GM12874 (cell line): ENCODE results near the gene ISOC1.

Experiments
- TF ChIP-seq, protein P1 (sequence below): IDR thresholded peaks from 2 replicates; pipeline ENCODE4 v1.5.1; 2011; ENCODE audit warnings: low read depth, mild to moderate bottlenecking, control low read depth, low read length, moderate library complexity; ENCODE audit not compliant: insufficient read depth

Gene ISOC1

GRCh38 chr5:129094087-129094923 lies at the start of gene ISOC1:
Gene ISOC1 (plus strand): TSS chr5:129094749. CDS start chr5:129094767, 18 bp downstream.
- TF ChIP-seq, protein P1, sequence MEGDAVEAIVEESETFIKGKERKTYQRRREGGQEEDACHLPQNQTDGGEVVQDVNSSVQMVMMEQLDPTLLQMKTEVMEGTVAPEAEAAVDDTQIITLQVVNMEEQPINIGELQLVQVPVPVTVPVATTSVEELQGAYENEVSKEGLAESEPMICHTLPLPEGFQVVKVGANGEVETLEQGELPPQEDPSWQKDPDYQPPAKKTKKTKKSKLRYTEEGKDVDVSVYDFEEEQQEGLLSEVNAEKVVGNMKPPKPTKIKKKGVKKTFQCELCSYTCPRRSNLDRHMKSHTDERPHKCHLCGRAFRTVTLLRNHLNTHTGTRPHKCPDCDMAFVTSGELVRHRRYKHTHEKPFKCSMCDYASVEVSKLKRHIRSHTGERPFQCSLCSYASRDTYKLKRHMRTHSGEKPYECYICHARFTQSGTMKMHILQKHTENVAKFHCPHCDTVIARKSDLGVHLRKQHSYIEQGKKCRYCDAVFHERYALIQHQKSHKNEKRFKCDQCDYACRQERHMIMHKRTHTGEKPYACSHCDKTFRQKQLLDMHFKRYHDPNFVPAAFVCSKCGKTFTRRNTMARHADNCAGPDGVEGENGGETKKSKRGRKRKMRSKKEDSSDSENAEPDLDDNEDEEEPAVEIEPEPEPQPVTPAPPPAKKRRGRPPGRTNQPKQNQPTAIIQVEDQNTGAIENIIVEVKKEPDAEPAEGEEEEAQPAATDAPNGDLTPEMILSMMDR: no peak

DNA sequence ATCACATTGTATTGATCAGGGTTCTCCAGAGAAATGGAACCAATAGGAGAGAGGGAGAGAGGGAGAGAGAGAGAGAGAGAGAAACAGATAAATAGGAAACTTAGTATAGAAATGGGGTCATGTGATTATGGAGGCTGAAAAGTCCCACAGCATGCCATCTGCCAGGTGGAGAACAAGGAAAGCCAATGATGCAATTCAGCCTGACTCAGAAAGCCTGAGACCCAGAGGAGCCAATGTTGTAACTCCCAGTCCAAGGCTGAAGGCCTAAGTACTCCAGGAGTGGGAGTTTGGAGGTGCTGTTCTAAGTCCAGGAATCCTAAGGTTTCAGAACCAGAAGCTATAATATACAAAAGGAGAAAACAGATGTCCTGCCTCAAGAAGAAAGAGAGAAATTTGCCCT lies 48.4 kb upstream of the ISOC1 start:
- TF ChIP-seq, protein P1: no peak

DNA sequence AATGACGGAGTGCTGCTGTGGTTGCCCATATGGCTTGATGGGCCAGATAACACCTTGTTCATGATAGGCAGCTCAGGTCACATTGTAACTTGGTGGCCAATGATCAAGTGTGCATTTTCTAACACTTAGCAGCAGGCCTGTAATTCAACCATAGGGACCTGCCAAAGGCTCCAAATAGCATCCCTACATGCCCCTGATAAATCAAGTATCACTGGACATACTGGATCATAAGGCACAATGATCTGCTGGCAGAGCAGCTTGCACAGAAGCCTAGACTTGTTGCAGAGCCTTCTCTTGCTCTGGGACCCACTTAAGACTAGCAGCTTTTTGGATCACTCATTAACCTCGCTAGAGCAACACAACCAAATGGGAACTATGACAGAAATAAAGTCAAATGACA lies 46.0 kb upstream of the ISOC1 start:
- TF ChIP-seq, protein P1: no peak

GRCh38 chr5:129049126-129049799 lies 45.3 kb upstream of the ISOC1 start:
- TF ChIP-seq, protein P1: no peak

DNA sequence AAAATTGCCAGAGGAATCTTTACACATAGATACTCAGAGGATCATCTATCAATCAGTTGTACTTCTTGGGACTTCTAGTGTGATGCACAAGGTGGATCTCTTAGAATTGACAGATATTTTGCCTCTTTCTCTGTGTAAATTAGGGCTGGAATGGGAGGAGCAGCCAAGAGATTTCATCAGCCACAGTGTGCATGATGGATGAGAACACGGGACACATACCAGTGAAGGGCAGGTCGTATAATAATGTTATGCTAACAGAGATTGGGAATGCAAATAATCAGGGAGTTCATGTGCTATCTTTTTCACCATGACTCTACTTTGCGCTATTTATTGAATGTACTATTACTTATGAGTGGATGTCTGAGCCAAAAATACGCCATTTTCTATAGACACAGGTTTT lies 43.3 kb upstream of the ISOC1 start:
- TF ChIP-seq, protein P1: no peak

- TF ChIP-seq, protein P1: no peak
These were observed 41.1 kb upstream of the ISOC1 start for GRCh38 chr5:129053438-129053837.

DNA sequence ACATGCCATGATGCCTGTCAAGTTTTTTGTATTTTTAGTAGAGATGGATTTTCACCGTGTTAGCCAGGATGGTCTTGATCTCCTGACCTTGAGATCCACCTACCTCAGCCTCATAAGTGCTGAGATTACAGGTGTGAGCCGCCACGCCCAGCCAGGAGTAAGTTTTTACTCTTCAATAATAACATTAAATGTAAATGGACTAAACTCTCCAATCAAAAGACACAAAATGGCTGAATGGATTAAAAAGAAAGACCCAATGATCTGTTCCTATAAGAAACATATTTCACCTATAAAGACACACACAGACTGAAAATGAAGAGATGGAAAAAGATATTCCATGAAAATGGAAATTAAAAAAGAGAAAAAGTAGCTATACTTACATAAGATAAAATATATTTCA lies 37.2 kb upstream of the ISOC1 start:
- TF ChIP-seq, protein P1: no peak
